Ovary (tissue), 3 donors: ENCODE data around the gene KCNK2.

Experiments used
- CTCF ChIP-seq, 3 donors: fragments of 450-650 bp in 2 of 3; fragments of 200-600 bp in 1 of 3; IDR thresholded peaks; one replicate each; pipeline versions ENCODE4 v1.5.1 to v1.8.0; 2016 to 2022; ENCODE audit warnings: antibody characterized with exemption in 3 of 3, mild to moderate bottlenecking in 1 of 3
- EP300 ChIP-seq: sonication (generic); formaldehyde crosslinking; IDR thresholded peaks from one replicate; pipeline ENCODE4 v1.6.1; 2017; ENCODE audit warnings: antibody characterized with exemption
- POLR2A ChIP-seq: fragments of 450-650 bp; IDR thresholded peaks from one replicate; pipeline ENCODE4 v1.6.1; 2017; ENCODE audit warnings: antibody characterized with exemption, mild to moderate bottlenecking, moderate library complexity
- donor health status: DM: no; HTN: no; CAD: no.

GRCh38 chr1:215132156-215132555 lies 49.6 kb downstream of the KCNK2 start:
- TF ChIP-seq CTCF (IDR thresholded peaks at IDR 0.05) = no peak
- no peak for TF ChIP-seq EP300
- no peak for TF ChIP-seq POLR2A
